Measurements from ENCODE around the gene JSRP1.

The JSRP1 gene

DNA sequence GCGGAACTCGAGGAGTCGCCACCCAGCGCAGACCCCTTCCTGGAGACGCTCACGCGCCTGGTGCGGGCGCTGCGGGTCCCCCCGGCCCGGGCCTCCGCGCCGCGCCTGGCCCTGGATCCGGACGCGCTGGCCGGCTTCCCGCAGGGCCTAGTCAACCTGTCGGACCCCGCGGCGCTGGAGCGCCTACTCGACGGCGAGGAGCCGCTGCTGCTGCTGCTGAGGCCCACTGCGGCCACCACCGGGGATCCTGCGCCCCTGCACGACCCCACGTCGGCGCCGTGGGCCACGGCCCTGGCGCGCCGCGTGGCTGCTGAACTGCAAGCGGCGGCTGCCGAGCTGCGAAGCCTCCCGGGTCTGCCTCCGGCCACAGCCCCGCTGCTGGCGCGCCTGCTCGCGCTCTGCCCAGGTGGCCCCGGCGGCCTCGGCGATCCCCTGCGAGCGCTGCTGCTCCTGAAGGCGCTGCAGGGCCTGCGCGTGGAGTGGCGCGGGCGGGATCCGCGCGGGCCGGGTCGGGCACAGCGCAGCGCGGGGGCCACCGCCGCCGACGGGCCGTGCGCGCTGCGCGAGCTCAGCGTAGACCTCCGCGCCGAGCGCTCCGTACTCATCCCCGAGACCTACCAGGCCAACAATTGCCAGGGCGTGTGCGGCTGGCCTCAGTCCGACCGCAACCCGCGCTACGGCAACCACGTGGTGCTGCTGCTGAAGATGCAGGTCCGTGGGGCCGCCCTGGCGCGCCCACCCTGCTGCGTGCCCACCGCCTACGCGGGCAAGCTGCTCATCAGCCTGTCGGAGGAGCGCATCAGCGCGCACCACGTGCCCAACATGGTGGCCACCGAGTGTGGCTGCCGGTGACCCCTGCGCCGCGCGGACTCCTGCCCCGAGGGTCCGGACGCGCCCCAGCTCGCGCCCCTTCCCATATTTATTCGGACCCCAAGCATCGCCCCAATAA, 4.8 kb downstream of the JSRP1 start:
- peaks cover 7% of the 10 kb centered on the region for H3K4me1 ChIP-seq (ENCODE audit: control insufficient read depth, insufficient read depth, low read length)
- H3K9me3 ChIP-seq (ENCODE audit: control insufficient read depth, low read length): no peaks in the 10 kb centered on the region
- no peak overlapping the region for H3K27ac ChIP-seq (ENCODE audit: insufficient read depth, low read depth, low read length, poor library complexity, severe bottlenecking)
- H3K27me3 ChIP-seq (ENCODE audit: control insufficient read depth, insufficient read depth, low read length, poor library complexity, severe bottlenecking): peaks cover 50% of the 10 kb centered on the region
- 79 to 81% methylated on average over 125 of the region's 125 CpGs for WGBS, 2 experiments
- H3K36me3 ChIP-seq (ENCODE audit: control insufficient read depth, insufficient read depth, low read length): peaks cover 10% of the 10 kb centered on the region
- H3K4me3 ChIP-seq (ENCODE audit: insufficient read depth, low read depth, low read length): no peak overlapping the region

DNA sequence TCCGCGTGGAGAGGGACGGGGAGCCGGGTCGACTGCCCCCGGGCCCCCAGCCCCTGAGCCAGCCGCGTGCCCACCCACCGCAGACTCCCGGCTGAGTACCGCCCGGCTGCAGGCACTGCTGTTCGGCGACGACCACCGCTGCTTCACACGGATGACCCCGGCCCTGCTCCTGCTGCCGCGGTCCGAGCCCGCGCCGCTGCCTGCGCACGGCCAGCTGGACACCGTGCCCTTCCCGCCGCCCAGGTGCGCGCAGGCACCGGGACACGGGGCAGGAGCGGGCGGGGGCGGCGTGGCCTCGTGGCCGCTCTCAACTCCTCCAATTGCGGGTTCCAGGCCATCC, 5.5 kb downstream of the JSRP1 start:
- WGBS, 2 experiments: 76 to 77% methylated on average over 40 of the region's 40 CpGs
- H3K27me3 ChIP-seq (ENCODE audit: control insufficient read depth, insufficient read depth, low read length, poor library complexity, severe bottlenecking): peaks cover 50% of the 10 kb centered on the region
- no peaks in the 10 kb centered on the region for H3K9me3 ChIP-seq (ENCODE audit: control insufficient read depth, low read length)
- H3K27ac ChIP-seq (ENCODE audit: insufficient read depth, low read depth, low read length, poor library complexity, severe bottlenecking): no peak overlapping the region
- H3K4me3 ChIP-seq (ENCODE audit: insufficient read depth, low read depth, low read length): no peak overlapping the region
- peaks cover 16% of the 10 kb centered on the region for H3K36me3 ChIP-seq (ENCODE audit: control insufficient read depth, insufficient read depth, low read length)
- H3K4me1 ChIP-seq (ENCODE audit: control insufficient read depth, insufficient read depth, low read length): peaks cover 7% of the 10 kb centered on the region

GRCh38 chr19:2249880-2250765, 6.1 kb downstream of the JSRP1 start:
- 76% methylated on average over 43 of the region's 43 CpGs for WGBS, 2 experiments
- Histone ChIP-seq H3K9me3 (ENCODE audit: control insufficient read depth, low read length) (no peaks in the 10 kb centered on the region), H3K4me1 (ENCODE audit: control insufficient read depth, insufficient read depth, low read length) (peaks cover 7% of the 10 kb centered on the region), H3K27me3 (ENCODE audit: control insufficient read depth, insufficient read depth, low read length, poor library complexity, severe bottlenecking) (peaks cover 50% of the 10 kb centered on the region), H3K27ac (ENCODE audit: insufficient read depth, low read depth, low read length, poor library complexity, severe bottlenecking) (no peak overlapping the region), H3K36me3 (ENCODE audit: control insufficient read depth, insufficient read depth, low read length) (peaks cover 22% of the 10 kb centered on the region), H3K4me3 (ENCODE audit: insufficient read depth, low read depth, low read length) (no peak overlapping the region)

DNA sequence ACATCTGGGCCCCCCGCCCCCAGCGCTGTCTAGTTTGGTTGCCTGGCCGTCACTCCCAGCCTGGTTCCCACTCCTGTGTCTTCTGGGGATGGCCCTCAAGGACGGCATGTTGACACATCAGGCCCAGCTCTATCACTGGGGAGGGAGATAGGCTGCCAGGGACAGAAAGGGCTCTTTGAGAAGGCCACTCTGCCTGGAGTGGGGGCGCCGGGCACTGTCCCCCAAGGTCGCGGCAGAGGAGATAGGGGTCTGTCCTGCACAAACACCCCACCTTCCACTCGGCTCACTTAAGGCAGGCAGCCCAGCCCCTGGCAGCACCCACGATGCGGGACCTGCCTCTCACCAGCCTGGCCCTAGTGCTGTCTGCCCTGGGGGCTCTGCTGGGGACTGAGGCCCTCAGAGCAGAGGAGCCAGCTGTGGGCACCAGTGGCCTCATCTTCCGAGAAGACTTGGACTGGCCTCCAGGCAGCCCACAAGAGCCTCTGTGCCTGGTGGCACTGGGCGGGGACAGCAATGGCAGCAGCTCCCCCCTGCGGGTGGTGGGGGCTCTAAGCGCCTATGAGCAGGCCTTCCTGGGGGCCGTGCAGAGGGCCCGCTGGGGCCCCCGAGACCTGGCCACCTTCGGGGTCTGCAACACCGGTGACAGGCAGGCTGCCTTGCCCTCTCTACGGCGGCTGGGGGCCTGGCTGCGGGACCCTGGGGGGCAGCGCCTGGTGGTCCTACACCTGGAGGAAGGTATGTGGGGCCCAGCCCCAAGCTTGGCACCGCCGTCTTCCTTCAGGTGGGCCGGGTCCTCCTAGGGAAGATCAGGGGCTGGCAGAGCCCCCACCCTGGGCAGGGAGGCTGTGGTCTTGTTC, 7.0 kb downstream of the JSRP1 start, which contains the start of gene AMH:
Gene AMH, plus strand, starts transcription at position 314 of the 857 bp plus-strand sequence. Its CDS starts 10 bp downstream, at position 324.
- 89 to 90% methylated on average over 27 of the region's 27 CpGs for WGBS, 2 experiments
- peak within 1 kb of the TSS; percentile 16 for H3K27ac ChIP-seq (ENCODE audit: insufficient read depth, low read depth, low read length, poor library complexity, severe bottlenecking)

DNA sequence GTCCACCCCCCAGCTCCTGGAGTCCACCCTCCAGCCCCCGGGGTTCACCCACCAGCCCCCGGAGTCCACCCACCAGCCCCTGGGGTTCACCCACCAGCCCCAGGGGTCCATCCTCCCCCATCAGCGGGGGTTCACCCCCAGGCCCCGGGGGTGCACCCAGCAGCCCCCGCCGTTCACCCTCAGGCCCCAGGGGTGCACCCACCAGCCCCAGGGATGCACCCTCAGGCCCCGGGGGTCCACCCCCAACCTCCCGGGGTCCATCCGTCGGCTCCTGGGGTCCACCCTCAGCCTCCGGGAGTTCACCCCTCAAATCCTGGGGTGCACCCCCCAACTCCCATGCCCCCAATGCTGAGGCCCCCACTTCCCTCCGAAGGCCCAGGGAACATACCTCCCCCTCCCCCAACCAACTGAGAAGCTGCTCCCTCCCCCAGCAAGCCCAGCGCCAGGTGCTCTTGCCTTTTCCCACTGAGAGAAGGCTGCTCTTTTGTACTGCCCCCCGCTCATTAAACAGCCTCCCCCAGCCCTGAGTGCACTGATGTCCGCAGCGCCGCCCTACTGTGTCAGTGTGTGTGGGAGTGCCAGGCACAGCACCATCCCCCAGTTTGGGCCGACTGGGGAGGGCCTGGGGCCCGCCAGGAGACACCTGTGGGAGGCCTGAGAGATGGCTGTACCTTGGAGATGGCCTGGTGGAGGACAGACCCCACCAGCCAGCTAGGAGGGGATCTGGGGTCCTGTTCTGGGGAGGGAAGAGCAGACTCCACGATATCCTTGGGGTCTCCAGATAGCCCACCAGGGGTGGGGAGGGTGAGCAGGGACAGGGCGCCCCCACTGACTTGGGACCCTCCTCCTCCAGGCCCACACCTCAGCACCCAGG, 7.8 kb downstream of the JSRP1 start:
- H3K27me3 ChIP-seq (ENCODE audit: control insufficient read depth, insufficient read depth, low read length, poor library complexity, severe bottlenecking): peaks cover 39% of the 10 kb centered on the region
- no peak overlapping the region for H3K4me3 ChIP-seq (ENCODE audit: insufficient read depth, low read depth, low read length)
- peaks cover 38% of the 10 kb centered on the region for H3K36me3 ChIP-seq (ENCODE audit: control insufficient read depth, insufficient read depth, low read length)
- no peak overlapping the region for H3K27ac ChIP-seq (ENCODE audit: insufficient read depth, low read depth, low read length, poor library complexity, severe bottlenecking)
- WGBS, 2 experiments: 90 to 94% methylated on average over 21 of the region's 21 CpGs
- peaks cover 1% of the 10 kb centered on the region for H3K4me1 ChIP-seq (ENCODE audit: control insufficient read depth, insufficient read depth, low read length)
- H3K9me3 ChIP-seq (ENCODE audit: control insufficient read depth, low read length): no peaks in the 10 kb centered on the region

More for the DNA sequence above, 7.0 kb downstream of the JSRP1 start, which contains the start of gene AMH:
- H3K9me3 ChIP-seq (ENCODE audit: control insufficient read depth, low read length): no peaks in the 10 kb centered on the region
- peaks cover 47% of the 10 kb centered on the region for H3K27me3 ChIP-seq (ENCODE audit: control insufficient read depth, insufficient read depth, low read length, poor library complexity, severe bottlenecking)
- H3K4me3 ChIP-seq (ENCODE audit: insufficient read depth, low read depth, low read length): no peak within 1 kb of the TSS
- H3K36me3 ChIP-seq (ENCODE audit: control insufficient read depth, insufficient read depth, low read length): peaks cover 31% of the 10 kb centered on the region
- peaks cover 7% of the 10 kb centered on the region for H3K4me1 ChIP-seq (ENCODE audit: control insufficient read depth, insufficient read depth, low read length)

GRCh38 chr19:2247433-2248101, 8.7 kb downstream of the JSRP1 start:
- Histone ChIP-seq H3K36me3 (ENCODE audit: control insufficient read depth, insufficient read depth, low read length) (peaks cover 41% of the 10 kb centered on the region), H3K27ac (ENCODE audit: insufficient read depth, low read depth, low read length, poor library complexity, severe bottlenecking) (no peak overlapping the region), H3K4me3 (ENCODE audit: insufficient read depth, low read depth, low read length) (no peak overlapping the region), H3K27me3 (ENCODE audit: control insufficient read depth, insufficient read depth, low read length, poor library complexity, severe bottlenecking) (peaks cover 30% of the 10 kb centered on the region), H3K9me3 (ENCODE audit: control insufficient read depth, low read length) (no peaks in the 10 kb centered on the region), H3K4me1 (ENCODE audit: control insufficient read depth, insufficient read depth, low read length) (no peaks in the 10 kb centered on the region)
- 91 to 94% methylated on average over 26 to 28 of the region's 28 CpGs for WGBS, 2 experiments

DNA sequence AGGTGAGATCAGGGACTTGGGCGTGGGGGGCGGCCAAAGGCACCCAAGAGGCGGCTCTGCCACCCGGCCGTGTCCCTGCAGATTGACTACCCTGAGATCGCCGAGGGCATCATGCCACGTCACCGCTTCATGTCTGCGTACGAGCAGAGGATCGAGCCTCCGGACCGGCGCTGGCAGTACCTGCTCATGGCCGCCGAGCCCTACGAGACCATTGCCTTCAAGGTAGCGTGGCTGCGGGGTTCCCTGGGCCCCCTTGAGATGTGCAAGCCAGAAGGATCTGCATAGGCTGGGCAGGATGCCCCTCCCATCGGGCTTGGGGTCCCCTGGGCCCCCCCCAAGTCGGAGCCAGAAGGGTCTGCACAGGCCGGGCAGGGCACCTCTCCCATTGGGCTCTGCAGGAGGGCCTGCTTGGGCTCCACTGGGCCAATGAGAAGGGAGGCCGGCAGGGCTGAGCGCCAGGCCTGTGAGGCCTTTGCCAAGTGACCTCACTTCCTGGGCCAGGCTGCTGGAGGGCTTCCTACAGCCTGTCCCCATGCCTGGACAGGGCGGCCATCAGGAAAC, 9.3 kb downstream of the JSRP1 start:
- H3K4me3 ChIP-seq (ENCODE audit: insufficient read depth, low read depth, low read length): no peak overlapping the region
- H3K36me3 ChIP-seq (ENCODE audit: control insufficient read depth, insufficient read depth, low read length): peaks cover 41% of the 10 kb centered on the region
- no peaks in the 10 kb centered on the region for H3K4me1 ChIP-seq (ENCODE audit: control insufficient read depth, insufficient read depth, low read length)
- H3K27ac ChIP-seq (ENCODE audit: insufficient read depth, low read depth, low read length, poor library complexity, severe bottlenecking): no peak overlapping the region
- H3K9me3 ChIP-seq (ENCODE audit: control insufficient read depth, low read length): no peaks in the 10 kb centered on the region
- 94% methylated on average over 26 of the region's 26 CpGs for WGBS, 2 experiments
- peaks cover 24% of the 10 kb centered on the region for H3K27me3 ChIP-seq (ENCODE audit: control insufficient read depth, insufficient read depth, low read length, poor library complexity, severe bottlenecking)

DNA sequence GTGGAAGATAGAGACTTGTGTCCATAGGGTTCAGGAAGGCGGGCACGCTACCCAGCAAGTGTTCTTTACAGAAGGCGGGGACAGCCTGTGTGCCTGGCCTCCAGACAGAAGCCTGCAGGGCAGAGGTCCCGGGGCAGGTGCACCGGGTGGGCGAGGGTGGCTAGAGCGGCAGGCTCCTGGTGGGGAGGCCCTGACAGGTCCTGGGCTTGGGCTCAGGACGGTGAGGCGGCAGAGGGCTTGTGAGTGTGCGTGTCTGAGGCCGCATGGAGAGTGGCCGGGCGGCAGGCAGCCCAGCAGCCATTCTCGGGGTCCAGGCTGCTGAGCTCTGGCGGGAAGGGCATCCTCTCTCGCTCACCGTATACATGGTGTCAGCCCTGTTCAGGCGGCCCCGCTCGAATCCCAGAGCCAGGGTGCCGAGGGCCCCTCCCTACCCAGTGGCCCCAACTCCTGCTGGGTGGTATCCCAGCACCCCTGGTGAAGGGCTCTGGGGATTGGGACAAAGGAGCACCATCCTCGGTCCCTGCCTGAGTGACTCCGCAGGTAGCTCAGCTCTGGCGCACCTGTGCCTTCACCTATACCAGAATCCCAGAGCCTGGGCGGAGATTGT, 10.1 kb downstream of the JSRP1 start:
- H3K36me3 ChIP-seq (ENCODE audit: control insufficient read depth, insufficient read depth, low read length): peaks cover 41% of the 10 kb centered on the region
- no peaks in the 10 kb centered on the region for H3K9me3 ChIP-seq (ENCODE audit: control insufficient read depth, low read length)
- peaks cover 5% of the 10 kb centered on the region for H3K4me1 ChIP-seq (ENCODE audit: control insufficient read depth, insufficient read depth, low read length)
- no peak overlapping the region for H3K4me3 ChIP-seq (ENCODE audit: insufficient read depth, low read depth, low read length)
- H3K27me3 ChIP-seq (ENCODE audit: control insufficient read depth, insufficient read depth, low read length, poor library complexity, severe bottlenecking): peaks cover 16% of the 10 kb centered on the region
- WGBS, 2 experiments: 93 to 95% methylated on average over 25 of the region's 25 CpGs
- no peak overlapping the region for H3K27ac ChIP-seq (ENCODE audit: insufficient read depth, low read depth, low read length, poor library complexity, severe bottlenecking)

All from ectodermal cell (in vitro differentiated cells).